Caco-2 (cell line): Measurements from ENCODE around the gene COQ8A. TPM values are rescaled to one million over a fixed set of nuclear protein-coding genes. Genes with fewer than 3 reads are reported as not detected.

Experiments
- BruUV-seq: library from RNA; stranded (reverse); fragments of 400-500 nt; replicated peaks from 2 replicates; lab custom pipeline; 2021; lab: Mats Ljungman, UMichigan
- CTCF ChIA-PET: fragments of 300-600 bp; sonication (Branson Sonifier 250); formaldehyde crosslinking; loops from one replicate; lab custom pipeline; 2022; ENCODE audit warnings: antibody characterized with exemption; lab: Charles Lee
- POLR2A ChIA-PET: fragments of 300-600 bp; sonication (Branson Sonifier 250); formaldehyde crosslinking; loops from one replicate; lab custom pipeline; 2022; ENCODE audit warnings: antibody characterized with exemption; lab: Charles Lee
- DNase-seq, 2 experiments: peaks; one replicate each; pipeline versions ENCODE4 v3.0.0 to v3.0.0-alpha.2; 2020 to 2022
- H3K27me3 ChIP-seq: replicated peaks from 2 replicates; pipeline ENCODE4 v1.6.0; 2011; ENCODE audit warnings: low read length; ENCODE audit not compliant: control insufficient read depth, insufficient read depth
- H3K36me3 ChIP-seq: 2 replicates; pipeline ENCODE4 v1.5.1; 2011; ENCODE audit warnings: low read length; ENCODE audit not compliant: control insufficient read depth, insufficient read depth
- H3K4me1 ChIP-seq: fragments of 250-450 bp; sonication (Bioruptor Pico); 2 replicates; pipeline ENCODE4 v1.5.1; 2020; ENCODE audit warnings: mild to moderate bottlenecking
- H3K4me3 ChIP-seq: 2 replicates; pipeline ENCODE4 v1.5.1; 2011; ENCODE audit warnings: low read depth, mild to moderate bottlenecking, control low read depth, low read length
- H3K9me3 ChIP-seq: fragments of 250-450 bp; sonication (Bioruptor Pico); 2 replicates; pipeline ENCODE4 v1.5.1; 2020; ENCODE audit warnings: mild to moderate bottlenecking, moderate library complexity
- H3K27ac Mint-ChIP-seq: one replicate; pipeline ENCODE4 v1.8.0; 2022; ENCODE audit warnings: mixed read lengths; ENCODE audit not compliant: unreplicated experiment
- H3K27me3 Mint-ChIP-seq: one replicate; pipeline ENCODE4 v1.8.0; 2022; ENCODE audit warnings: mixed read lengths; ENCODE audit not compliant: insufficient read depth, unreplicated experiment
- H3K36me3 Mint-ChIP-seq: one replicate; pipeline ENCODE4 v1.8.0; 2022; ENCODE audit warnings: mild to moderate bottlenecking, mixed read lengths; ENCODE audit not compliant: insufficient read depth, unreplicated experiment
- H3K4me1 Mint-ChIP-seq: one replicate; pipeline ENCODE4 v1.8.0; 2022; ENCODE audit warnings: low read depth, mixed read lengths; ENCODE audit not compliant: unreplicated experiment
- H3K4me3 Mint-ChIP-seq: one replicate; pipeline ENCODE4 v1.8.0; 2022; ENCODE audit warnings: mild to moderate bottlenecking, moderate library complexity, mixed read lengths; ENCODE audit not compliant: unreplicated experiment
- H3K9me3 Mint-ChIP-seq: one replicate; pipeline ENCODE4 v1.8.0; 2022; ENCODE audit warnings: mixed read lengths; ENCODE audit not compliant: unreplicated experiment
- intact Hi-C: fragments of 100-400 bp; cut with micrococcal nuclease; formaldehyde crosslinking; loops from one replicate; pipeline ENCODE4 v1.10.0; 2022; ENCODE audit not compliant: unreplicated experiment
- total RNA-seq: library from RNA; stranded (reverse); gene quantifications from 2 replicates; pipeline ENCODE4 v1.2.3, GENCODE V29; 2022
- TF ChIP-seq, protein P1 (sequence below), 2 experiments: fragments of 200-600 bp in 1 of 2; IDR thresholded peaks; 1 replicate in 1 of 2; 2 replicates in 1 of 2; pipeline versions ENCODE4 v1.5.1 to v1.8.0; 2011 to 2022; ENCODE audit warnings: antibody characterized with exemption in 1 of 2, control low read depth in 1 of 2, inconsistent platforms in 1 of 2, low read depth in 1 of 2, low read length in 1 of 2, mild to moderate bottlenecking in 1 of 2, moderate library complexity in 1 of 2; ENCODE audit not compliant: insufficient read depth in 1 of 2, severe bottlenecking in 1 of 2, unreplicated experiment in 1 of 2

COQ8A gene
- total RNA-seq, 1 experiment from 2014 or later: 50.0 TPM

DNA sequence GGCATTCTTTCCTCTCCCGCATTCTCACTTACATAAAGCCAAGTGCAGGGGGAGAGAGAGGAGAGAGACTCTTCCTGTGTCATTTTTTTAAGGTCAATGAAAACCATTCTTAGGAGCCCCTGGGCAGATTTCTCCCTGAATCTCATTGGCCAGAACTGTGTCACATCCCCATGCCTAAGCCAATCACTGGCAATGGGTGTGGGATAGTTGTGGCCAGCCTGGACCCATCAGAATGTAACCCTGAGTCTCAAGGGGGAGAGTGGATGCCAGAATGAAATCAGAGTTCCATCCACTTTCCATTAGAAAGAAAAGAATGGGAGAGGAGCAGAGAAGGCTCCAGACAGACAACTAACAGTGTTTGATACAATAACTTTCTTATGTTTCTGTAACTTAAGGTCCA lies 31.2 kb upstream of the COQ8A start:
- H3K9me3 Mint-ChIP-seq: no peaks in the 10 kb centered on the region
- BruUV-seq: no TSS peak
- ChIA-PET CTCF (no interaction called here), POLR2A (no interaction called here)
- Histone ChIP-seq H3K4me3 (no peak overlapping the region), H3K27me3 (no peaks in the 10 kb centered on the region), H3K9me3 (no peaks in the 10 kb centered on the region), H3K36me3 (no peaks in the 10 kb centered on the region), H3K4me1 (no peaks in the 10 kb centered on the region)
- intact Hi-C loops: no loop called here
- no peak overlapping the region for H3K4me3 Mint-ChIP-seq
- peaks cover 6% of the 10 kb centered on the region for H3K36me3 Mint-ChIP-seq
- TF ChIP-seq, protein P1, sequence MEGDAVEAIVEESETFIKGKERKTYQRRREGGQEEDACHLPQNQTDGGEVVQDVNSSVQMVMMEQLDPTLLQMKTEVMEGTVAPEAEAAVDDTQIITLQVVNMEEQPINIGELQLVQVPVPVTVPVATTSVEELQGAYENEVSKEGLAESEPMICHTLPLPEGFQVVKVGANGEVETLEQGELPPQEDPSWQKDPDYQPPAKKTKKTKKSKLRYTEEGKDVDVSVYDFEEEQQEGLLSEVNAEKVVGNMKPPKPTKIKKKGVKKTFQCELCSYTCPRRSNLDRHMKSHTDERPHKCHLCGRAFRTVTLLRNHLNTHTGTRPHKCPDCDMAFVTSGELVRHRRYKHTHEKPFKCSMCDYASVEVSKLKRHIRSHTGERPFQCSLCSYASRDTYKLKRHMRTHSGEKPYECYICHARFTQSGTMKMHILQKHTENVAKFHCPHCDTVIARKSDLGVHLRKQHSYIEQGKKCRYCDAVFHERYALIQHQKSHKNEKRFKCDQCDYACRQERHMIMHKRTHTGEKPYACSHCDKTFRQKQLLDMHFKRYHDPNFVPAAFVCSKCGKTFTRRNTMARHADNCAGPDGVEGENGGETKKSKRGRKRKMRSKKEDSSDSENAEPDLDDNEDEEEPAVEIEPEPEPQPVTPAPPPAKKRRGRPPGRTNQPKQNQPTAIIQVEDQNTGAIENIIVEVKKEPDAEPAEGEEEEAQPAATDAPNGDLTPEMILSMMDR (IDR thresholded peaks at IDR 0.05; ENCODE audit: insufficient read depth in 1 of 2, low read depth in 1 of 2, low read length in 1 of 2, severe bottlenecking in 1 of 2, unreplicated experiment in 1 of 2): no peak
- no peak for DNase-seq
- no peak overlapping the region for H3K27ac Mint-ChIP-seq
- no peaks in the 10 kb centered on the region for H3K4me1 Mint-ChIP-seq
- H3K27me3 Mint-ChIP-seq: no peaks in the 10 kb centered on the region

DNA sequence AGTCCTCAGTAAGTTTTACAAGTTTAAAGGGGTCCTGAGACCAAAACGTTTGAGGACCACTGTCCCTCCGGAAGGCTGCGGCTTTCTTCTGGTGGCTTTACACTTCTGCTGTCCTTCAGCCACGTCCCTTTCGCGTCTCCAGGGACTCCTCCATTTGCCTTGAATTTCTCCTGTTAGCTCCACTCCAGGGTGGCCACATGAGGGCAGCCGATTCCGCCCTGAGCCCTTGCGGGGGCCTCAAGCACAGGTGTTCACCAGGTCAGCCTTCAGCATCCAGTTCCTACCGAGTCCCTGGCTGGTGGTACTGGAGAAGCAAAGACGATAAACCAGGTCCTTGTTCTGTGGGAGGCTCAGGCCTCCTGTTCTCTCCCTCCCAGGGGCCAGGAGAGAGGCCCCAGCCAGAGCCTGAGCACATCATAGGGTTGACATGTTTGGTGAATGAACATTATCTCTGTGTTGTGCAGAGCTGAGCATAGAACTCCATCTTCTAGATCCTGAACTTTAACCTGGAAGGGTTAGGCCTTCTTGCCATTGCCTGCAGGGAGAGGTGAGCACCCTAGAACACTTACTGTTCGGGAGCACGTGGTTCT lies 27.4 kb upstream of the COQ8A start:
- intact Hi-C loops: loop anchor here (1.0 kb wide), 2 partner anchors 32 to 525 kb away; no protein-coding TSS in a partner anchor
- ChIA-PET CTCF (interaction anchor here (0.6 to 1.3 kb wide), 4 partner anchors 26 to 457 kb away, joined by 3 to 4 read pairs (median 4); no protein-coding TSS in a partner anchor), POLR2A (no interaction called here)
- peaks cover 6% of the 10 kb centered on the region for H3K36me3 Mint-ChIP-seq
- no peak overlapping the region for H3K27ac Mint-ChIP-seq
- no peaks in the 10 kb centered on the region for H3K4me1 Mint-ChIP-seq
- no peaks in the 10 kb centered on the region for H3K9me3 Mint-ChIP-seq
- H3K4me3 ChIP-seq: no peak overlapping the region
- no peak overlapping the region for H3K4me3 Mint-ChIP-seq
- DNase-seq: peak; percentile 82 to 85
- no TSS peak for BruUV-seq
- no peaks in the 10 kb centered on the region for H3K9me3 ChIP-seq
- no peaks in the 10 kb centered on the region for H3K36me3 ChIP-seq
- no peaks in the 10 kb centered on the region for H3K27me3 Mint-ChIP-seq
- H3K27me3 ChIP-seq: no peaks in the 10 kb centered on the region
- no peaks in the 10 kb centered on the region for H3K4me1 ChIP-seq
- TF ChIP-seq, protein P1 (IDR thresholded peaks at IDR 0.05; ENCODE audit: insufficient read depth in 1 of 2, low read depth in 1 of 2, low read length in 1 of 2, severe bottlenecking in 1 of 2, unreplicated experiment in 1 of 2): peak; percentile 71 to 91

DNA sequence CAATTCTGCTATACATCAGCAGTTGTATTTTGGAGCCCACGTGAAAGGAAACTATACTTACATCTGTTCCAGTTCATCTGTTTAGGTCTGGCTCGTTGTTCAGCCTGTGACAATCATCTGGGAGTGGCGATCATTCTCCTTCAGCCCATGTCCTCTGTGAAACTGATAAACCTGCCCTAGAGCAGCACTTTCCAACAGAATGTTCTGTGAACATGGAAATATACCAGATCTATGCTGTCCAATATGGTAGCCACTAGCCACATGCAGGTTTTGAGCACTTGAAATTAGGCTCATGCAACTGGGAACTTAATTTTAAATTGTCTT lies 24.5 kb upstream of the COQ8A start:
- Mint-ChIP-seq H3K36me3 (no peaks in the 10 kb centered on the region), H3K4me3 (no peak overlapping the region), H3K4me1 (no peaks in the 10 kb centered on the region), H3K27ac (no peak overlapping the region), H3K9me3 (no peaks in the 10 kb centered on the region), H3K27me3 (no peaks in the 10 kb centered on the region)
- no peak for DNase-seq
- Histone ChIP-seq H3K4me3 (no peak overlapping the region), H3K36me3 (no peaks in the 10 kb centered on the region), H3K4me1 (no peaks in the 10 kb centered on the region), H3K27me3 (no peaks in the 10 kb centered on the region), H3K9me3 (no peaks in the 10 kb centered on the region)
- ChIA-PET POLR2A (no interaction called here), CTCF (no interaction called here)
- TF ChIP-seq, protein P1 (IDR thresholded peaks at IDR 0.05; ENCODE audit: insufficient read depth in 1 of 2, low read depth in 1 of 2, low read length in 1 of 2, severe bottlenecking in 1 of 2, unreplicated experiment in 1 of 2): no peak
- intact Hi-C loops: no loop called here
- BruUV-seq: no TSS peak
